NCI-H1436 treated with DMSO at 0.1 percent for 48 hours (cell line): ENCODE results near the gene NR1H4.
"Not testable (repeated sequence)": the region's sequence is repeated elsewhere in the genome, so short reads cannot be mapped to it uniquely, and the experiment has no call there.

Source experiments
- DNase-seq: peaks from one replicate; lab custom pipeline; 2025; lab: John Stamatoyannopoulos, UW

Gene NR1H4

GRCh38 chr12:100472325-100472724, 1.3 kb upstream of the NR1H4 start:
- DNase-seq, result no peak

- DNase-seq, result no peak
Observed at GRCh38 chr12:100473050-100473715, 483 bp upstream of the NR1H4 start.

DNA sequence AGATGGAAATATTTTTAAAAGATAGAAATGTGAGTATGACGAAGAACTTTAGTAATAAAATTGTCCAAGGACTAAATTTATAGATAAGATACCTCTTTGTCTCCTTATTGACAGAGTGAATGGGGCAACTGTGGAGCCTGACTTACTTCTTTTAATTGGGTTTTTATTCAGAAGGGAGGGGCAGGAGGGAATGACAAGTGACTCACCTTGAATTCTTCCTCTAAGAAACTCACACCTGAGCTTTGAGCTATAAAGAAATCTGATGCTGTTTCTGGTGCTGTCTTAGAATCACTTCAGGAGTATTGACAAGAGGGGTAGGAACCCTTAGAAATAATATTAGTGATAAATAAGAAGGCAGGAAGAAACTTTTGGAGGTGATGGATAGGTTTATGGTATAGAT, 951 bp downstream of the NR1H4 start:
- DNase-seq, result no peak

DNA sequence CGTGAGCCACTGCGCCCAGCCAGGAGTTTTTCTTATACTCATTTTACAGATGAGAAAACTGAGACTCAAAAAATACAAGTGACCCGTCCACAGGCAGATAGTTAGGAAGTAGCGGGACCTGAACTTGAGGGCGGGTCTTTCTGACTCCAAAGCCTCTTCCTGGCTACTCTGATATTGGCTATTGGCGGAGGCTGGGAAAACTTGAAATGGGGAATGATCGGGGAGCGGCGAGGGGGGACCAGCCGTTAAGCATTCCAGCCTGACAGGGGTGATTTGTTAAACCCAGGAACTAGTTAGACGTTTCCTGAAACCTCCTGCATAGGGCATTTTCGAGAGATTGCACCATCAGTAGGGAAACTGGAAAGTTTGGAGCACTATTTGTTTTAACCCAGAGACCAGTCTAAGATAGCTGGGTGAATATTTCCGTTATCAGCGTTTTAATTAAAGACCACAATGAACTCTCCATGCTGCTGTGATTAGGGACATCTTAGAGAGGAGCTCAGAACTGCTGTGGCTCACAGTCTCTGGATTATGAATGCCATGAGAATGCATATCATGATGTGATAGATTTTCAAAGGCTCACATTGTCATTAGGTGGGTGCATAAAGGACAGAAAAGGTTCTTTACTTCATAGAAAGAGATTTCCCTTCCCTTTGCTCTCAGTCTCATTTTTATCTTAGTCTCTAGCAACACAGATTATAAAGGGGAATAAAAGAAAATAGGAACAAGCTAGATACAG, 2.5 kb downstream of the NR1H4 start:
- DNase-seq, result no peak

DNA sequence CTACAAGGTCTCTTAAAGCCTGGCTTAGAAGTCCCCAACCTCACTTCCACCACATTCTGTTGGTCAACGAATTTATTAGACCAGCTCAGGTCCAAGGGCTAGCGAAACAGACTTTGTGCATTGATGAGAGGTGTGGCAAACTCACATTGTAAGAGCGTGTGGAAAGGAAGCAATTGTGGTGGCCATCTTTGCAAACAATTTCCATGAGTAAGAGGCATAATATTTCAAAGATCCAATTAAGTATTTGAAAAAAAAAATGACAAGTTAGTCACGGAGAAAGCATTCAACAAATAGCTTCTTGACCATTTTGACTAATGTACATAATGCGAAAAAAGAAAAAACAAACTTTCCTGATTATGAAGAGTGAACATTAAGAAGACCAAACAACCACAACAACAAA, 7.4 kb downstream of the NR1H4 start:
- DNase-seq, result no peak

DNA sequence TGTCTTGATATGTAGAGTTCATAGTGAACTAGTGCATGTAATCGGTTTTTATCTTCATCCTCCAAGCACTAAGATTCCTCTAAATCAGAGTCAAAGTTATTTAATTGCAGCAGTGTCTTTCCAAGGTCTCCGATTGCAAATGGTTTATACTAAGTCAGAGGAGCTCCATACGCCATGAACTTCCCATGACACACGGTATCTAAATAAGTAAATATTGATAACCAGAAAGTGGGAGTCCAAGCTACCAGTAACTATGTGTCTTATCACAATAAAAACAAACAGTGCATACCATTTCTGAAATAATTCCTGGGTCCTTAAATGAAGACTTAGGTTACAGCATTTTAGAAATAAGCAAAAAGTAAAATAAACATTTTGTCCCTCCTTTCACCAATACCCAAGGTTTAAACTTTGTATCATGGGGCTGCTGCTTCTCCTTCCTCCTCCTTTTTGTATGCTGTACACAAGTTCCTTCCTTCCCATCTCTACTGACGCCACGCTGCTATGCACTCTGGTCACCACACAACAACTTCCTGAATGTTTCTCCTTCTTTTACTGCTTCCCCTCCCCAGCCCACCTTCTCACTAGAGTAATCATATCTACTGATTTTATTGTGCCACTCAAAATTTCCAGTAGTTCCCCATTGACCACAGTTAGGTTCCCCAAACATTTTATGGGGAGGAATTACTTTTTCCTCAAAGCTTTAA, 10.7 kb downstream of the NR1H4 start:
- no peak for DNase-seq

- DNase-seq, result no peak
Observed at GRCh38 chr12:100484891-100485471, 11.3 kb downstream of the NR1H4 start.

- no peak for DNase-seq
Observed at GRCh38 chr12:100485983-100486382, 12.3 kb downstream of the NR1H4 start.

GRCh38 chr12:100489251-100489820, 15.7 kb downstream of the NR1H4 start:
- DNase-seq, result no peak

DNA sequence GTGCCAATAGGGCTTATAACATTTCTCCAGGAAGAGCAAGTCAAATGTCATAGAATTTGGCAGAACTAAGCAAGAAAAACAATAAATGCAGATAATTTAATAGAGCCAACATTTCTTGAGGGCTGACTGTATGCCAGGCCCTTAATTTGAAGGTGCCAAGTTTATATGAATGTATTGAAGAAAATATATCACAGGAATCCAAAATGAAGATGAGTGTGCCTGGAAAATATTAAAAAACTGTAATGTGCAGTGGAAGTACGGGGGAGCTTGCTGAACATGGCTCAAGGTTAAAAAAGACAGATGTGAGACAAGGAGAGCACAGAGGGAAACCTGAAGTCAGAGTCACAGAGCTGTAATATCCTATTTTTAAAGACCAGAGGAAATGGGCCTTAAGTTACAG, 16.4 kb downstream of the NR1H4 start:
- no peak for DNase-seq

DNA sequence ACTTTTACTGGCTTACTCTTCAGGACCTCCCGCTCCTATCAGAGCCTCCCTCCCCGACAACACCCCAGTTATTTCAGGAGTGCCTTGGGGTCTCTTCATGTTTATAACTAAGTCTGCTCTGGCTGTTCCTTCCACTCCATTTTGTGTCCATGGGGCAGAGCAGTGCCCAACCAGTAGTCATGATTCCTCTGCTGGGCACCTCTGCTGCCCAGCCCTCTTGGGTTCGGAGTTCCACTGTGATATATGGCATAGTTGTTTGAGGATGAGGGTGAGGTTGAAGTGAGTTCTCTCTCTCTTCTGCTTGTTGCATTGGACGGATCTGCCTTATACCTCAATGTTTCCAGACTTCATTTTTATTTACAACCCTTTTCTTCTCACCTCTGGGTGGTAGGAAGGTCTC, 17.4 kb downstream of the NR1H4 start:
- no peak for DNase-seq

GRCh38 chr12:100493396-100494012, 19.8 kb downstream of the NR1H4 start:
- no peak for DNase-seq

DNA sequence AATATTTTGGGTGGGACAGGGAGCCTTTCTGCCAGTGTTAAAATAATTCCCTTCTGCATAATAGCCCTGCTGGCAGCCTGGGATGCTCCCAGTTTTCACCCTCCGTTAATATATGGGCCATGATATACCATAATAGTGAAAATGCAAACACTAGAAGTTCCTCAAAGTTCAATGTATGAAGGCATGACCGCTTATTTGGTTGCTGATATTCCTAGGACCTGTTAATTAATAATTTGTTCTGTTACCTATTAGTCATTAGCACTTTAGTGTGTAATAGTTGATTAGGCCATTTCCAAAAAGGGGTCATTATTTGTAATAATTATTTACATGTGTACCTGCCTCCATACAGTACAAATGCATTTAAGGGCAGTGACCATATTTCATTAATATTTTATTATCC, 20.4 kb downstream of the NR1H4 start:
- DNase-seq, result no peak

- no peak for DNase-seq
Observed at GRCh38 chr12:100494538-100494937, 20.9 kb downstream of the NR1H4 start.

- no peak for DNase-seq
Observed at GRCh38 chr12:100497105-100497795, 23.6 kb downstream of the NR1H4 start.

DNA sequence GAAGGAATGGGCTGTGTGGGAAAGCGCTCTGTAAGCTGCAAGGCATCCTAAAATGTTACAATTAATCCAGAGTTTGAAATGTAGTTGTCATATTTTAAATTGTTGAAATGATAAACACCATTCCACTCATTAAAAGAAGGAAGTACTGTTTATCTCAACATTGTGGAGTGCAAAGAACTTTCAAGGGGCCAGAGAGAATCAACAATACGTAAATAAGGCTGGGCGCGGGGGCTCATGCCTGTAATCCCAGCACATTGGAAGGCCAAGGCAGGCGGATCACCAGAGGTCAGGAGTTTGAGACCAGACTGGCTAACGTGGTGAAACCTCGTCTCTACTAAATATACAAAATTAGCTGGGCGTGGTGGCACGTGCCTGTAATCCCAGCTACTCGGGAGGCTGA, 24.5 kb downstream of the NR1H4 start:
- no peak for DNase-seq

DNA sequence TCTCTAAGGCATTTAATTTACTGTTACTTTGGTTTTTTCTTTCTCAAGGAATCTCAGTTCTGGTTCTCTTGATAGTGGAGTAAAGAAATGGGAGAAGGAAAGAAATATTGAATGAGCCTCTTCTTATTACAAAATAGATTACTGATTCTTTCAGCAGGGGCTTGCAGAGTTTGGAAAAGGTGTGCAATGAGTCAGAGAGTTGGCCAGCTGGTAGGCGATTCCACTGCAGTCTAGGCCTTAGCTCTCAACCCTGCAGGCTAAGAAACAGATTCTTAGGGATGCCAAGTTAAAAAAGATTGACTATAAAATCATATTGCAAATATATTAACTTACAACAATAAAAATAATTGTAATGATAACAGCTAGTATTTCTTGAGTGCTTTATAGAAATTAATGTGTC, 25.8 kb downstream of the NR1H4 start:
- DNase-seq, result no peak

DNA sequence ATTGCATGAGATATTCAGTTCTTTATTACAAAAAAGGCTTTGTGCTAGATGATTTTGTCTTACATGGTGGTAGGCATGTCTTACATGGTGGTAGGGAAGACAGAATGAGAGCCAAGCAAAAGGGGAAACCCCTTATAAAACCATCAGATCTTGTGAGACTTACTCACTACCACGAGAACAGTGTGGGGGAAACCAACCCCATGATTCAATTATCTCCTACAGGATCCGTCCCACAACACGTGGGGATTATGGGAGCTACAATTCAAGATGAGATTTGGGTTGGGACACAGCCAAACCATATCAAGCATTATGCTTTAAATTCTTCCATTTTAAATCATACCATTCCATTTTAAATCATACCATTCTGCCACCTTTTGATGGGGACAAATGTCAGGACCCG, 29.1 kb downstream of the NR1H4 start:
- not testable (repeated sequence) for DNase-seq

DNA sequence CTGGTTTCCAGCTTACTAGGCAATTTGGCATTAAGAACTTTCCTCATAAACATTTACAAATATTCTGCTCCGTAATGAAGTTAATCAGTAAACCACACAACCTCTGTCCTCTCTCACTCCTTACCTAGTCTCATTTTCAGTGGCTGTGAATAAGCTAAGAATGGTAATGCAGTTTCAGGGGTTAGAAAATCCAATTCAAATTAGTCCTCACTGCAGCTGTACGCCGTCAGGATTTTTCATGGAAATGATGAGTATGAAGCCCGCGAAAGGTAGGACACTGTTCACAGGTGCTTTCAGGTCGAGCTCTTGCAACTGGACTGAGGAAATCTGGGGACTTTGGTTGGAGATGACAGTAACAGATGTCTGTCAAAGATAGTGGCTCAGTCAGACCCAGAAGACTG, 29.6 kb downstream of the NR1H4 start:
- no peak for DNase-seq

GRCh38 chr12:100504804-100505203, 31.1 kb downstream of the NR1H4 start:
- DNase-seq, result no peak

GRCh38 chr12:100508751-100509150, 35.1 kb downstream of the NR1H4 start:
- no peak for DNase-seq
